ENCODE results near the gene PTGER1. TPM values are rescaled to one million over a fixed set of nuclear protein-coding genes. Genes with fewer than 3 reads are reported as not detected.

Gene PTGER1
- total RNA-seq, 2 experiments from 2014 or later: 0.40 TPM; not detected in 1

- H3K27me3 Mint-ChIP-seq: peaks cover 16% of the 10 kb centered on the region
- CTCF ChIA-PET: interaction anchor here (0.9 to 6.2 kb wide), 5 partner anchors 11 to 80 kb away, joined by 3 to 90 read pairs (median 5); partner anchors contain the start of gene PKN1
- no peak overlapping the region for H3K4me3 Mint-ChIP-seq
- peaks cover under 1% of the 10 kb centered on the region for H3K36me3 Mint-ChIP-seq
- H3K4me1 Mint-ChIP-seq: peaks cover 32% of the 10 kb centered on the region
- ATAC-seq (no peak), DNase-seq (no peak)
- no peak overlapping the region for H3K27ac Mint-ChIP-seq
- no peaks in the 10 kb centered on the region for H3K9me3 Mint-ChIP-seq (ENCODE audit: low read depth)
These were observed 1.7 kb upstream of the PTGER1 start for GRCh38 chr19:14476673-14477401.

GRCh38 chr19:14476327-14476672, 1.1 kb upstream of the PTGER1 start:
- H3K27me3 Mint-ChIP-seq: peaks cover 16% of the 10 kb centered on the region
- no peak for DNase-seq
- peaks cover 32% of the 10 kb centered on the region for H3K4me1 Mint-ChIP-seq
- no peaks in the 10 kb centered on the region for H3K9me3 Mint-ChIP-seq (ENCODE audit: low read depth)
- H3K27ac Mint-ChIP-seq: no peak overlapping the region
- no peak for ATAC-seq
- no peak overlapping the region for H3K4me3 Mint-ChIP-seq
- peaks cover 2% of the 10 kb centered on the region for H3K36me3 Mint-ChIP-seq
- CTCF ChIA-PET: no interaction called here

DNA sequence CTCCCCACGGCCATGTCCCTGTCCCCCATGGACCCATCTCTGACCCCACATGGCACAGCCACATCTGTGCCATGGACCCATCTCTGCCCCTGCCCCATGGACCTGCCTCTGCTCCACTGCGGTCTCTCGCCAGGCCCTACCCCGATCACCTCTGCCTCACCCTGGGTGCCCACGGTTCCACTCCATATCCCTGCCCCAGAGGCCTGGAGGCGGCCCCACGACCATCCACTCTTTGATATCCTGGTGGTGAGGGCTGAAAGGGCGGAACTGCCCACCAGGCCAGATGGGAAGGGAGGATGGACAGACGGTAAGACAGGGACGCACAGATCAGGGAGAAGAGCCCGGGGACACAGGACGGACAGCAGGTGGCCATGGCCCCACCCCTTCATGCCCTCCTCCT, 327 bp downstream of the PTGER1 start:
- Mint-ChIP-seq H3K4me3 (no peak overlapping the region), H3K4me1 (peaks cover 26% of the 10 kb centered on the region), H3K36me3 (peaks cover 5% of the 10 kb centered on the region), H3K9me3 (ENCODE audit: low read depth) (no peaks in the 10 kb centered on the region), H3K27me3 (peaks cover 16% of the 10 kb centered on the region), H3K27ac (no peak overlapping the region)
- no peak for ATAC-seq
- CTCF ChIA-PET: interaction anchor here (0.6 to 1.4 kb wide), 8 partner anchors 10 to 338 kb away, joined by 3 to 8 read pairs (median 4); partner anchors contain the start of genes ASF1B and GIPC1
- DNase-seq: no peak

DNA sequence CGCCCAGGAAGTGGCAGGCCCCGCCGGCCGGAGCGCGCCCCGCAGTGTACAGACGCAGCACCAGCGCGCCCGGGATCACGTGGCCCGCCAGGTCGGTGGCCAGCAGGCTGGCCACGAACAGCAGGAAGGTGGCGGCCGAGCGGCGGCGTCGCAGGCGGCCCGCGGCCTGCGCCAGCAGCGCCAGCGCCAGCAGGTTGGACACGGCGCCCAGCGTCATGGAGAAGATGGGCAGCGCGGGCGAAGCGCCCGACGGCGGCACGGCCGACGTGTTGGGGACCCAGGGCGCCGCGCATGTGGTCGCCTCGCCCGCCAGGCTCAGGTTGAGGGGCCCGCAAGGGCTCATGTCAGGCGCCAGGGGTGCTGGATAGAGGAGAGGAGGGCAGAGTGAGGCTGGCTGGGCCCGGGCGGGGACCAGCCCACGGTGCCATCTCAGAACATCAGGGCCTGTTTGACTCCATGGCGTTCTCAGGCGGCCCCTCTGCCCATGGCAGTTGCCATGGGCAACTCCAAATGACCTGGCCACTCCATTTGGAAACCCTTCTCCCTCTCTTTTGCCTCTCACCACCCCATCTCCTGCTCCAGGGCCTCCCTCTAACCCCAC, 1.1 kb downstream of the PTGER1 start:
- ATAC-seq: no peak
- no peaks in the 10 kb centered on the region for H3K9me3 Mint-ChIP-seq (ENCODE audit: low read depth)
- no peak for DNase-seq
- H3K27ac Mint-ChIP-seq: no peak overlapping the region
- H3K4me3 Mint-ChIP-seq: no peak overlapping the region
- H3K4me1 Mint-ChIP-seq: peaks cover 26% of the 10 kb centered on the region
- peaks cover 16% of the 10 kb centered on the region for H3K27me3 Mint-ChIP-seq
- H3K36me3 Mint-ChIP-seq: peaks cover 6% of the 10 kb centered on the region
- CTCF ChIA-PET: interaction anchor here (1.2 to 1.7 kb wide), 3 partner anchors 30 to 339 kb away, joined by 3 to 4 read pairs (median 3); no protein-coding TSS in a partner anchor

DNA sequence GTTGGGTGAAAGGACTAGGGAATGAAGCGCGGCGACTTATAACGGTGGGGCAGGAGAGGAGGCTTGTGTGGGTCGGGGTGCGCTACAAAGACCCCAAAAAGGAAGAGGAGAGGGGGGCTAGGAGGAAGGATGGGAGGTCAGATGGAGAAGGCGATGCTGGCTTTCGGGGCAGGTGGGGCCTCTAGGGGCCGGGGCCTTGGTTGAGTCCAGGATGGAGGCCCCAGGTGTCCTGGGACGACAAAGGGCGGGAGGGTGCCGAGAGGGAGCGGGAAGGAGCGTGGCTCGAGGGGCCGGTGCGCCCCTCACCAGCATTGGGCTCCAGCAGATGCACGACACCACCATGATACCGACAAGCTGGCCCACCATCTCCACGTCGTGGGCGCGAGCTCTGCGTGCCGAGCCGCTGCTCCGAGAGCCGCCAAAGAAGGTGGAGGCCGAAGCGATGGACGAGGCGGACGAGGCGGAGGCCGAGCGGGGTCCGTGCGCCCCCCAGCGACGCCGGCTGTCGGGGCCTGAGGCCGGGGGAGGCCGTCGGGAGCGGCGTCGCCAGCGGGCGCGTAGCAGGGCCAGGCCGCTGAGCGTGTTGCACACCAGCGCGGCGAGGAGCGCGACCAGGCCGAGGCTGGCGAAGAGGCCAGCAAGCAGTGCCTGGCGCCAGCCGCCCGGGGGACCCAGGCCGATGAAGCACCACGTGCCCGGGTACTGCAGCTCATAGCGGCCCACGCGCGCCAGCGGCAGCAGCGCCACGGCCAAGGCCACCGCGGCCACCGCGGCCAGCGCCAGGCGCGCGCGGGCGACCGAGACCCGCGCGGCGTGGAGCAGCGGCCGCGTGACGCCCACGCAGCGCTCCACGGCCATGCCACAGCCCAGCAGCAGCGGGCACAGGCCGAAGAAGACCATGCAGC, 1.8 kb downstream of the PTGER1 start:
- no peak overlapping the region for H3K4me3 Mint-ChIP-seq
- no peaks in the 10 kb centered on the region for H3K9me3 Mint-ChIP-seq (ENCODE audit: low read depth)
- peaks cover 26% of the 10 kb centered on the region for H3K4me1 Mint-ChIP-seq
- H3K27ac Mint-ChIP-seq: no peak overlapping the region
- DNase-seq (no peak), ATAC-seq (no peak)
- peaks cover 11% of the 10 kb centered on the region for H3K36me3 Mint-ChIP-seq
- H3K27me3 Mint-ChIP-seq: peaks cover 16% of the 10 kb centered on the region
- CTCF ChIA-PET: interaction anchor here (0.6 to 2.6 kb wide), 32 partner anchors 8 to 369 kb away, joined by 3 to 22 read pairs (median 6); partner anchors contain the start of genes ASF1B, GIPC1, NDUFB7 and PKN1

DNA sequence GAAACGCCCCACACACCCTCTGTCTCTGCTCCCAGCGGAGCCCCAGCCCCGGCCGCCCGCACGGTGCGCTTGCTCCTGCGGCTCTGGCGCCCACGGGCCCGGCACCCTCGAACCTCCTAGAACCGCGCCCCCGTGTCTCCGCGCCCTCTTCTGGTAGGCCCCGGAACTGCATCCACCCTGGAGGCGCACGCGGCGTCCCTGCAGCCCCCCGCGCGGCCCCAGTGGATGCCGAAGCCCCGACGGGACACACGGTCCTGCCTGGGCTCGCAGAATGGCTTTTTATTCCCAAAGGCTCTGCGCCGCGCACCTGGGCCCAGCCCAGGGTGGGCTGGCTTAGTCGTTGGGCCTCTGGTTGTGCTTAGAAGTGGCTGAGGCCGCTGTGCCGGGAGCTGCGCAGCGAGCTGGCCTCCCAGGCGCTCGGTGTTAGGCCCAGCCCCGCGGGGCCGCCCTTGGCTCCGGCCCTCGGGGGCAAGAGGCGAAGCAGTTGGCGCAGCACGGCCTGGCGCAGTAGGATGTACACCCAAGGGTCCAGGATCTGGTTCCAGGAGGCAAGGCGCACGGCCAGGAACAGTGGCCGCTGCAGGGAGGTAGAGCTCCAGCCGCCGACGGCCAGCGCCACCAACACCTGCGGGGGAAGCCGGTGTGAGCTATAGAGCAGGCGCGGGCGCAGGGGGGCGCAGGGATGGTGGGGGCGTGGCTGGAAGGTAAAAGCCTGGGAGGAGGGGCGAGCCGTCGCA, 2.8 kb downstream of the PTGER1 start:
- Mint-ChIP-seq H3K9me3 (ENCODE audit: low read depth) (no peaks in the 10 kb centered on the region), H3K4me3 (no peak overlapping the region), H3K36me3 (peaks cover 12% of the 10 kb centered on the region), H3K27me3 (peaks cover 16% of the 10 kb centered on the region), H3K27ac (no peak overlapping the region), H3K4me1 (peaks cover 26% of the 10 kb centered on the region)
- DNase-seq (peak; percentile 85), ATAC-seq (peak; percentile 79)
- CTCF ChIA-PET: interaction anchor here (0.6 to 2.6 kb wide), 36 partner anchors 8 to 413 kb away, joined by 3 to 22 read pairs (median 6); partner anchors contain the start of genes ASF1B, GIPC1, NDUFB7 and PKN1

- Mint-ChIP-seq H3K9me3 (ENCODE audit: low read depth) (no peaks in the 10 kb centered on the region), H3K27ac (no peak overlapping the region)
- no peak for ATAC-seq
These were observed 3.5 kb downstream of the PTGER1 start for GRCh38 chr19:14471436-14472187.

DNA sequence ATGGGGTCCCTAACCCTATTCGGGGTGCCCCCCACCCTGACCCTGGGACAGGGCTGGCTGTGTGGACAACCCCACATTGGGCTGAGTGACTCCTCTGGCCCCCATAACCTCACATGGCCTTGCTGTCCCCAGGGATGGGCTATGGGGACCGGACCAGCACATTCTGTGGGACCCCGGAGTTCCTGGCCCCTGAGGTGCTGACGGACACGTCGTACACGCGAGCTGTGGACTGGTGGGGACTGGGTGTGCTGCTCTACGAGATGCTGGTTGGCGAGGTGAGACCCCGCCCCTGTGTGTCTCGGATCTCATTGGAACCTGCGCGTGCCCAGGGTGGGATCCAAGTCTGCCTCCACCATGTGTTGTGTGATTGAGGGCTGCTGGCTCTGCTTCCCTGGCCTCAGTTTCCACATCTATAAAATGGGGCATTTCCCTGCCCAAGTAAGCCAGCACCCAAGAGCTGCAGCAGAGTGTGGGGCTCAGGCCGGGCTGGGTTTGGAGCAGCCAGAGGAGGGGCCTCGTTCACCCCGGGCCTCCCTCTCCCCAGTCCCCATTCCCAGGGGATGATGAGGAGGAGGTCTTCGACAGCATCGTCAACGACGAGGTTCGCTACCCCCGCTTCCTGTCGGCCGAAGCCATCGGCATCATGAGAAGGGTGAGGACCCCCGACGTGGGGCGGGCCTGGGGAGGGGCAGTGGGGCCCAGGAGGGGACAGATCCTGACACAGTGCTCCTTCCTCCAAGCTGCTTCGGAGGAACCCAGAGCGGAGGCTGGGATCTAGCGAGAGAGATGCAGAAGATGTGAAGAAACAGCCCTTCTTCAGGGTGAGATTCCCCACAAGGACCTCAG, 4.9 kb downstream of the PTGER1 start:
- no peak for DNase-seq
- Mint-ChIP-seq H3K36me3 (peaks cover 18% of the 10 kb centered on the region), H3K9me3 (ENCODE audit: low read depth) (no peaks in the 10 kb centered on the region), H3K27me3 (peaks cover 16% of the 10 kb centered on the region), H3K4me1 (peaks cover 16% of the 10 kb centered on the region), H3K27ac (no peak overlapping the region), H3K4me3 (no peak overlapping the region)
- ATAC-seq: no peak
- CTCF ChIA-PET: no interaction called here

More at GRCh38 chr19:14471436-14472187, 3.5 kb downstream of the PTGER1 start:
- CTCF ChIA-PET: interaction anchor here (0.6 to 2.6 kb wide), 27 partner anchors 9 to 412 kb away, joined by 3 to 22 read pairs (median 7); partner anchors contain the start of genes ASF1B, GIPC1, NDUFB7 and PKN1
- Mint-ChIP-seq H3K36me3 (peaks cover 14% of the 10 kb centered on the region), H3K4me1 (peaks cover 25% of the 10 kb centered on the region), H3K4me3 (no peak overlapping the region), H3K27me3 (peaks cover 16% of the 10 kb centered on the region)
- no peak for DNase-seq

- no peak for ATAC-seq
- Mint-ChIP-seq H3K27me3 (peaks cover 3% of the 10 kb centered on the region), H3K9me3 (ENCODE audit: low read depth) (no peaks in the 10 kb centered on the region), H3K4me1 (peaks cover 5% of the 10 kb centered on the region), H3K36me3 (peaks cover 30% of the 10 kb centered on the region), H3K4me3 (no peak overlapping the region), H3K27ac (no peak overlapping the region)
- CTCF ChIA-PET: interaction anchor here (0.5 to 2.6 kb wide), 10 partner anchors 10 to 388 kb away, joined by 3 to 12 read pairs (median 3); no protein-coding TSS in a partner anchor
- DNase-seq: no peak
These were observed 7.3 kb downstream of the PTGER1 start for GRCh38 chr19:14467816-14468215.

DNA sequence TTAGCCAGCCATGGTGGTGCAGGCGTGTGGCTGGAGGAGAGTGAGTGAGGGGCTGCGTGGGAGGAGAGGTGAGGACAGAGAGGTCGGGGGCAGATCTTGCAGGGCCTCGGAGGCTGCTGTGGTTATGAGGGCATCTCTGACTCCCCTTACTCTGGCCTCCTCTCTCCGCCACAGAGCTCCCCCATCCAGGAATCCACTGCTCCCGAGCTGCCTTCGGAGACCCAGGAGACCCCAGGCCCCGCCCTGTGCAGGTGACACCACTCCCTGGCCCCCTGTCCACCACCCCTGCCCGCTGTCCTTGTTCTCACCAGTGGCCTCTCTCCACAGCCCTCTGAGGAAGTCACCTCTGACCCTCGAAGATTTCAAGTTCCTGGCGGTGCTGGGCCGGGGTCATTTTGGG, 7.8 kb downstream of the PTGER1 start:
- H3K9me3 Mint-ChIP-seq (ENCODE audit: low read depth): no peaks in the 10 kb centered on the region
- no peak overlapping the region for H3K4me3 Mint-ChIP-seq
- H3K36me3 Mint-ChIP-seq: peaks cover 33% of the 10 kb centered on the region
- H3K4me1 Mint-ChIP-seq: peaks cover 4% of the 10 kb centered on the region
- CTCF ChIA-PET: interaction anchor here (0.5 to 2.6 kb wide), 10 partner anchors 11 to 388 kb away, joined by 3 to 12 read pairs (median 3); no protein-coding TSS in a partner anchor
- DNase-seq: no peak
- no peaks in the 10 kb centered on the region for H3K27me3 Mint-ChIP-seq
- no peak for ATAC-seq
- H3K27ac Mint-ChIP-seq: no peak overlapping the region

GRCh38 chr19:14463747-14464146, 11.4 kb downstream of the PTGER1 start:
- Mint-ChIP-seq H3K27me3 (no peaks in the 10 kb centered on the region), H3K27ac (no peak overlapping the region), H3K36me3 (peaks cover 42% of the 10 kb centered on the region), H3K4me3 (no peak overlapping the region), H3K4me1 (peaks cover 20% of the 10 kb centered on the region), H3K9me3 (ENCODE audit: low read depth) (no peaks in the 10 kb centered on the region)
- CTCF ChIA-PET: interaction anchor here (1.0 kb wide), 1 partner anchor 9 kb away, joined by 3 read pairs; no protein-coding TSS in a partner anchor
- DNase-seq (no peak), ATAC-seq (no peak)

Data from activated CD8-positive, alpha-beta memory T cell treated with anti-CD3 and anti-CD28 coated beads, Interleukin-2, amount 10 ng/mL, durations not matched to agents 7 days and 5 days (primary cell).